ENCODE data around the gene GPR108.

The GPR108 gene

GRCh38 chr19:6737873-6738786 lies 750 bp upstream of the GPR108 start:
- peak; percentile 56 for DNase-seq (ENCODE audit: low read depth)

DNA sequence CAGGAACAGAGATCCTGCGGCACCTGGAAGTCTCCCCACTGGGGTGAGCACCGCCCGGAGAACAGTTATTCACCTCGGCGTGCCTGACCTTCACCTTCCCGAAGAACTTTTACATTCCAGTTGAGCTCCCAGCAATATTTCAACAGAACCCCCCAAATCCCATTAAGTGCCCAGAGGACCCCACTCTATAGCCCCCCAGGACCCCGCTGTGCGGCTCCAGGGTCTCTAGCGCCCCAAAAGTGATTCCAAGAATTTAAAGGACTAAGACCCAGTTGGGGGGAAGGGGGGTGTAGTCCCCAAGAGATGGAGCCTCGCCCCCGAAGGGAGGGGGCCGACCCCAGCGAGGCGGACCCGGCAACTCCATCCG lies 480 bp downstream of the GPR108 start:
- DNase-seq (ENCODE audit: low read depth), result no peak

DNA sequence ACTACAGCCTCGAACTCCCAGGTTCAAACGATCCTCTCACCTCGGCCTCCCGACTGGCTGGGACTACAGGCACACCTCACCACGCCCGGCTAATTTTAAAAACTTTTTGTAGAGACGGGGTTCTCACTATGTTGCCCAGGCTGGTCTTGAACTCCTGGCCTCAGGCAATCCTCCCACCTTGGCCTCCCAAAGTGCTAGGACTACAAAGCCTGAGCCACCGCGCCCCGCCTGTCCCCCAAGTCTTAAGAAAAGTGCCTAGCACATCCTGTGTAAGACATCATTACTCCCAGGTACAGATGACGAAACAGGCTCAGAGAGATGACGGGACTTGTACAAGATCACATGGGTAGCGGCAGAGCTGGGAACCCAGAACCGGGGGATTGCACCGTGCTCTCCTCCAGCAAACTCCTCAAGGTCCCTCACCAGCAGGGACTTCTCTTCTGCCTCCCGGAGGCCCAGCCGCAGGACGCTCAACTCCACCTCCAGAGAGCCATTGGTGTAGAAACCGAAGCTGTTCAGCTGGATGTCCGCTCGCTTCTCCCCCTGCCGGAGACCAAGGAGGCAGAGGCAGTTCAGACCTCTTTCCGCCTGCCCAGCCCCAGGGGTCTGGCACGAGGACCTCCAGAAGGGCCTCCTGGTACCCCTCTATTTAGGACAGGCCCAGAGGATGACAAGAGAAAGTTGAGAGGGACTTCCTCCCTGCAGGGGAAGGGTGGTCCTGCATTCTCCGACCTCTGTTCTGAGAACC lies 1.0 kb downstream of the GPR108 start:
- peak; percentile 47 for DNase-seq (ENCODE audit: low read depth)

DNA sequence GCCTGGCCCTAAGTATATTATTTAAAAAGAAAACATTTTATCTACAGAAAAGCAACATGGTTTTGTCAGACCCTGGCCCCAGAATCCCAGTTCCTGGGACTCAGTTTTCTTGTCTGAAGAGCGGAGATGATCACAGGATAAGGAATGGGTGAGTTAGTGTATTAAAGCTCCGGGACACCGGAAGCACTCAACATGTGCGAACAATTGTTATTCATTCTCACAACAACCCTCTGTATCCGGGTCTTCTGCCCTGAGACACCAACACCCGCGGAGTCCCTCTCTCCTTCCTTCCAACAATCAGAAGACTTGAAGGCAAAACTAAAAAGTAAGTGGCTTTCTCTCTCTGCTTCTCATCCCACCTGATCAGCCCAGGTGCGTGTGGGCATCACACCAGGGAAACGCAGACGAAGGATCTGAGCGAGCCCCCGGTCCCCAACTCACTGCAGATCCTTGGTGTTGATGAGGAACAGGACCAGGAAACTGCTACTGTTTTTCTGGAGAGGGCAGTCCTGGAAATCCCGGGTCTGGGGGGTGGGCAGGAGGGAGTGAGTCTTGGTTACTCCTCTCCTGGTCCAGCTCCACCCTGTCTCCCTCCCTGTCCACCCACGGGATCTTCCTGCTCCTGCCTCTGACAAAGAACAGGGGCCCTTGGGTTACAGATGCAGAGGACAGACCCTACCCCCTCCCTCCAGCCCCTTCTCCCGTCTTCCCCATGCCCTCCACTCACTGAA lies 2.0 kb downstream of the GPR108 start:
- no peak for DNase-seq (ENCODE audit: low read depth)

DNA sequence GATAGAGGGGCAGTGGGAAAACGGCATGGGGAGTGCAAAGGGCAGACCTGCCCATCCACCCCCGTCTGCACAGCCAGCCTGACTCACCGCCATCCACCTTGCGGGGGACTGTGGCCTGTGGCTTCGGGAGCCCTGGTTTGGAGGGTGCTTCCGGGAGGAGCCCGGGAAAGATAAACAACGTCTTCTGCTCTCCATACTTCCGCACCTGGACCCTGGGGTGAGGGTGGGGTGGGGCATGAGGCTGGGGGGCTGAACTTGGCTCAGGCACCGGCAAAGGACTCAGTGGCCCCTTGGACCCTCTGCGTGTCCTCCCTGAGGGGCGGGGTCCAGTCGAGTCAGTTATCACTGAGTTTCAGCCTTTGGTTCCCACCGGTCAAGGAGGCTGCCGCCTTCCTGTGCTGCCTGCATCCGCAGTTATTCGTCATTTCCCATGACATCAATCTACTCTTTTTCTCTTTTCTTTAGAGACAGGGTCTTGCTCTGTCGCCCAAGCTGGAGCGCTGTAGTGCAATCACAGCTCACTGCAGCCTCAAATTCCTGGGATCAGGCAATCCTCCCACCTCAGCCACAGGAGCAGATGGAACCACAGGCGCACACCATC lies 3.2 kb downstream of the GPR108 start:
- DNase-seq (ENCODE audit: low read depth), result no peak

DNA sequence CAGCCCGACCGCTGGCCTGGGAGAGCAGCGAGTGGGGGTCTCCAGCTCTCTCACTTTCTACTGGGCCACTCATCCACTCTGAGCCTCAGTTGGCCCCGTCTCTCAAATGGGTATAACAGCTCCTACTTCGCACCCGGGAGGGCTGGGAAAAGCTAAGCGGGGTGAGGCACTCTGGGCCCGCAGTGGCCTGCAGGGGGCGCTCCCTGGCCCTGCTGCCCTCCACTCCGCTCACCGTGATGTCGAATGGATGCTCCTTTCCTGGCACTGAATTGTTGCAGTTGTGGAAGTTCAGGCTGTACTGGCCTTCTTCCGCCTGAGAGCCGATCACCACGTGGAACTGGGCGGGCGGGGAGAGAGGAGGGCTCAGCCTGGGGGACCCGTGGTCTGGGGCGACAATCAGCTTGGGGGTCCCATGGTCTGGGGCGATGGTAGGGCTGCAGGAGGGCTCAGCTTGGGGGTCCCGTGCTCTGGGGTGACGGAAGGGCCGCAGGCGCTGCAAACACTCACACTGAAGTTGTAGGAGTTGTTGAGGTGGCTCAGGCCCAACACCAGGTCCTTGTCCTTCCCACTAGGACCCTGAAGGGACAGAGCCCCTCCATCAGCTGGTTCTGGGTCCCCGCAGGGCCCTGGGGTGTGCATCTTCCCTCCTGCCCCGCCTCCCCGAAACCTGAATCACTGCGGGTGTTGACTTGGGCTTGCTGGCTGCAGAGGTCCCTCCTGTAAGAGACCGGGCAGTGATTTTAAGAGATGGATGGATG lies 3.9 kb downstream of the GPR108 start:
- no peak for DNase-seq (ENCODE audit: low read depth)

GRCh38 chr19:6732803-6733337 lies 4.5 kb downstream of the GPR108 start:
- no peak for DNase-seq (ENCODE audit: low read depth)

DNA sequence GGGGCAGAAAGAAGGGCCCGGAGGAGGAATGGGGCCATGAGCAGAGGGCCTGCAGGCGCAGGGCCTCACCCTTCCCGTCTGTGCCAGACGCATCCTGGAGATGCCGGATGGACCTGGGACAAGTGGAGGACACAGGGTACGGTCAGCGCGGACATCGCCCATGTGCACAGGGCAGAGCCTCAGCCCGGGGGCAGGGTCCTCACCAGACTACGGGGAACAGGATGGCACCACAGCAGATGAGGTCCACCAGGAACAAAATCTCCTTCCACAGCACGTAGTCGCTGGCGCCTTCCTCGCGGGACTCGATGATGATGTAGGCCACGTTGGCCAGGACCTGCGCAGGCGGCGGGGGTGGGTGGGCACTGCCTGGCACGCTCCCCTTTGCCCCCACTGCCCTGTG lies 5.6 kb downstream of the GPR108 start:
- no peak for DNase-seq (ENCODE audit: low read depth)

GRCh38 chr19:6730941-6731670 lies 6.3 kb downstream of the GPR108 start:
- DNase-seq (ENCODE audit: low read depth), result no peak

- DNase-seq (ENCODE audit: low read depth), result no peak
Measured at GRCh38 chr19:6730153-6730804, 7.1 kb downstream of the GPR108 start.

- DNase-seq (ENCODE audit: low read depth), result no peak
Measured at GRCh38 chr19:6729573-6730152, 7.7 kb downstream of the GPR108 start.

GRCh38 chr19:6728346-6728745 lies 9.0 kb downstream of the GPR108 start:
- DNase-seq (ENCODE audit: low read depth), result no peak

- DNase-seq (ENCODE audit: low read depth), result no peak
Measured at GRCh38 chr19:6725513-6726231, 11.7 kb downstream of the GPR108 start.

GRCh38 chr19:6724631-6725492 lies 12.5 kb downstream of the GPR108 start:
- no peak for DNase-seq (ENCODE audit: low read depth)

- no peak for DNase-seq (ENCODE audit: low read depth)
Measured at GRCh38 chr19:6723738-6724137, 13.6 kb downstream of the GPR108 start.

DNA sequence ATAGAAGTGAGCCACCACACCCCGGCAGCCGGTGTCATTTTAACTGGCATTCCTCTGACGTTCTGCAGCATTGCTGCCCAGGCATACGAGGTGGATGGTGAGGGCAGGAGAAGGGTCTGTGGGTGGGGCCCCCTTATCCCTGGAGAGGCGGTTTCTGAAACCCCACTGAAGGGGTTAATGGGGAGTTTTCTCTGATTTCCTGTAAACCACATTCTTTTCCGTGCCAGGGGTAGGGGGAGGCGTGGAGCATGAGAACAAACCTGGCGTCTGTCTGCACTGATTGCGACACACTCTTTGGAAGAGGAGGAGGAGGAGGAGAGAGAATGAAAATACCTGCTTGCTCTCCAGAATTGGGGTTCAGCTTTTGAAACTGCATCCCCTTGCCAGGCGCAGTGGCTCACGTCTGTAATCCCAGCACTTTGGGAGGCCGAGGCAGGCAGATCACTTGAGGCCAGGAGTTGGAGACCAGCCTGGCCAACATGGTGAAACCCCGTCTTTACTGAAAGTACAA lies 14.2 kb downstream of the GPR108 start:
- DNase-seq (ENCODE audit: low read depth), result no peak

DNA sequence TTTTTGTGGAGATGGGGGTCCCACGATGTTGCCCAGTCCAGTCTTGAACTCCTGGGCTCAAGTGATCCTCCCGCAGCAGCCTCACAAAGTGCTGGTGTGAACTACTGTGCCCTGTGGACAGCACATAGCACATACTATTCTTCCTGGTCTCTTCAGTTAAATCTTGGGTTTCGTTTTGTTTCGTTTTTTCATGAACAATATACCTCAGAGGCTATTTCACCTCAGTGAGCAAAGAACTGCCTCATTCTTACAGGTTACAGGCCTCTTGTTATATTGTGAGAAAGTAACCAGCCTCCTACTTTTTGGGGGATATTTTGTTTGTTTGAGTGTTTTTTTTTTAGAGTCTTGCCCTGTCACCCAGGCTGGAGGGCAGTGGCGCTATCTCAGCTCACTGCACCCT lies 15.6 kb downstream of the GPR108 start:
- DNase-seq (ENCODE audit: low read depth), result no peak

DNA sequence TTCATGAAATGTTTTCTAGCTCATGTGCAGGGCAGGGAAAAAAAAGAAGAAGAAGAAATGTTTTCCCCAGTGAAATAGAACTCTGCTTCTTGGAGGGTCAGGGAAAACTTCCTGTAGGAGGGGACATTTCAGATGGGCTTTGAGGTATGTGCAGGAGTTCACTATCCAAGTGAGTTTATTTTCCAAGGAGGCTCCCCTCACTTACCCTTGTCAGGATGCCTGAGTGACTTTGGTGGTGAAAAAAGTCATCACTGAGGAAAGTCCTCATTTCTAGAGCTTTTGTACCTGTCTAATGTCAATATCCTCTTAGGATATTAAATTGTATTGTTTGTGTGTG lies 16.3 kb downstream of the GPR108 start:
- no peak for DNase-seq (ENCODE audit: low read depth)

Data from T-helper 22 cell (primary cell).